Measurements from ENCODE around the gene MBTPS1. TPM values are rescaled to one million over a fixed set of nuclear protein-coding genes. Genes with fewer than 3 reads are reported as not detected.
A peak's percentile ranks its signal among the peaks of the same experiment; 100 is the strongest.

The MBTPS1 gene
- total and polyA plus RNA-seq, 8 donors, result 21.4 to 112 (median 56.1) TPM

GRCh38 chr16:84013787-84014569 lies 102.8 kb downstream of the MBTPS1 start:
- Histone ChIP-seq H3K9me3 (peaks cover 0 to 7% (median 3%) of the 10 kb centered on the region in 4 donors), H3K4me1 (peaks cover 0 to 8% (median 0%) of the 10 kb centered on the region in 4 donors), H3K27ac (no peak overlapping the region), H3K27me3 (peaks cover 0 to 29% (median 0%) of the 10 kb centered on the region in 3 donors), H3K4me3 (no peak overlapping the region), H3K36me3 (no peaks in the 10 kb centered on the region)
- WGBS, 5 donors, result 5 to 10% (median 8%) methylated on average over 10 to 14 of the region's 14 CpGs
- TF ChIP-seq CTCF (IDR thresholded peaks at IDR 0.05) (no peak), EP300 (IDR thresholded peaks at IDR 0.05) (no peak)
- intact Hi-C loops (cut with DNase I; ENCODE audit: low total_unique reads), result no loop called here
- peak; percentile 89 to 91 for DNase-seq

- peaks cover 0 to 7% (median 0%) of the 10 kb centered on the region in 4 donors for H3K4me1 ChIP-seq
- 86 to 91% (median 89%) methylated on average over 6 of the region's 6 CpGs for WGBS, 5 donors
- no peak overlapping the region for H3K4me3 ChIP-seq
- intact Hi-C loops (cut with DNase I; ENCODE audit: low total_unique reads), result no loop called here
- H3K36me3 ChIP-seq, result no peaks in the 10 kb centered on the region
- peaks cover 0 to 43% (median 8%) of the 10 kb centered on the region in 3 donors for H3K27me3 ChIP-seq
- H3K27ac ChIP-seq, result no peak overlapping the region
- TF ChIP-seq POLR2A (IDR thresholded peaks at IDR 0.05) (no peak), POLR2AphosphoS5 (IDR thresholded peaks at IDR 0.05) (no peak)
- no peak for DNase-seq
- H3K9me3 ChIP-seq, result no peaks in the 10 kb centered on the region
Observed at GRCh38 chr16:84009282-84009681, 107.5 kb downstream of the MBTPS1 start.

GRCh38 chr16:84007965-84008364 lies 108.8 kb downstream of the MBTPS1 start:
- no peak for DNase-seq
- H3K36me3 ChIP-seq, result no peaks in the 10 kb centered on the region
- no peak overlapping the region for H3K27ac ChIP-seq
- no peak for TF ChIP-seq POLR2AphosphoS5 (IDR thresholded peaks at IDR 0.05)
- no peak for TF ChIP-seq EP300 (IDR thresholded peaks at IDR 0.05)
- TF ChIP-seq CTCF (IDR thresholded peaks at IDR 0.05), result no peak
- no peak for TF ChIP-seq POLR2A (IDR thresholded peaks at IDR 0.05)
- H3K4me3 ChIP-seq, result no peak overlapping the region
- no peaks in the 10 kb centered on the region for H3K9me3 ChIP-seq
- WGBS, 5 donors, result 58 to 73% (median 63%) methylated on average over 8 of the region's 8 CpGs
- intact Hi-C loops (cut with DNase I; ENCODE audit: low total_unique reads), result no loop called here
- peaks cover 0 to 51% (median 8%) of the 10 kb centered on the region in 3 donors for H3K27me3 ChIP-seq
- H3K4me1 ChIP-seq, result no peaks in the 10 kb centered on the region

GRCh38 chr16:84007520-84007919 lies 109.2 kb downstream of the MBTPS1 start:
- Histone ChIP-seq H3K4me3 (no peak overlapping the region), H3K36me3 (no peaks in the 10 kb centered on the region), H3K27me3 (peaks cover 0 to 53% (median 8%) of the 10 kb centered on the region in 3 donors), H3K4me1 (no peaks in the 10 kb centered on the region), H3K9me3 (no peaks in the 10 kb centered on the region), H3K27ac (no peak overlapping the region)
- TF ChIP-seq EP300 (IDR thresholded peaks at IDR 0.05), result no peak
- no peak for TF ChIP-seq CTCF (IDR thresholded peaks at IDR 0.05)
- TF ChIP-seq POLR2AphosphoS5 (IDR thresholded peaks at IDR 0.05), result no peak
- TF ChIP-seq POLR2A (IDR thresholded peaks at IDR 0.05), result no peak
- no peak for DNase-seq
- intact Hi-C loops (cut with DNase I; ENCODE audit: low total_unique reads), result no loop called here
- WGBS, 5 donors, result 66 to 87% (median 74%) methylated on average over 4 of the region's 4 CpGs

- H3K9me3 ChIP-seq, result no peaks in the 10 kb centered on the region
- TF ChIP-seq POLR2AphosphoS5 (IDR thresholded peaks at IDR 0.05) (no peak), EP300 (IDR thresholded peaks at IDR 0.05) (no peak)
- H3K4me3 ChIP-seq, result no peak overlapping the region
- 69 to 82% (median 72%) methylated on average over 4 to 5 of the region's 5 CpGs for WGBS, 5 donors
- H3K27ac ChIP-seq, result no peak overlapping the region
- intact Hi-C loops (cut with DNase I; ENCODE audit: low total_unique reads), result no loop called here
- H3K27me3 ChIP-seq, result peaks cover 0 to 74% (median 8%) of the 10 kb centered on the region in 3 donors
- no peaks in the 10 kb centered on the region for H3K4me1 ChIP-seq
- no peak for DNase-seq
- no peaks in the 10 kb centered on the region for H3K36me3 ChIP-seq
Observed at GRCh38 chr16:84005391-84005790, 111.4 kb downstream of the MBTPS1 start.

All from stomach (tissue), 9 donors.